Smooth muscle cell (in vitro differentiated cells): ENCODE measurements around the gene SORBS2. TPM values are rescaled to one million over a fixed set of nuclear protein-coding genes. Genes with fewer than 3 reads are reported as not detected.
"Not testable (repeated sequence)": the region's sequence is repeated elsewhere in the genome, so short reads cannot be mapped to it uniquely, and the experiment has no call there.

ENCODE experiments used
- DNase-seq: peaks from one replicate; lab custom pipeline; 2025; ENCODE audit not compliant: unreplicated experiment; lab: John Stamatoyannopoulos, UW
- H2AFZ ChIP-seq: fragments of 200-600 bp; sonication (generic); 2 replicates; pipeline ENCODE4 v1.6.0; 2016; ENCODE audit warnings: antibody characterized with exemption, low read depth, mild to moderate bottlenecking
- H3F3A ChIP-seq: fragments of 200-600 bp; sonication (generic); 2 replicates; pipeline ENCODE4 v1.6.0; 2017; ENCODE audit warnings: antibody characterized with exemption, low read depth
- H3K27ac ChIP-seq: fragments of 200-600 bp; sonication (generic); 2 replicates; pipeline ENCODE4 v1.5.1; 2016; ENCODE audit warnings: low read depth, mild to moderate bottlenecking
- H3K27me3 ChIP-seq: fragments of 200-600 bp; sonication (generic); 2 replicates; pipeline ENCODE4 v1.6.1; 2016; ENCODE audit warnings: low read depth, mild to moderate bottlenecking
- H3K36me3 ChIP-seq: fragments of 200-600 bp; sonication (generic); 2 replicates; pipeline ENCODE4 v1.5.1; 2016; ENCODE audit warnings: low read depth
- H3K4me1 ChIP-seq: fragments of 200-600 bp; sonication (generic); 2 replicates; pipeline ENCODE4 v1.5.1; 2016; ENCODE audit warnings: low read depth
- H3K4me2 ChIP-seq: fragments of 200-600 bp; sonication (generic); 2 replicates; pipeline ENCODE4 v1.6.0; 2016; ENCODE audit warnings: mild to moderate bottlenecking
- H3K4me3 ChIP-seq: fragments of 200-600 bp; sonication (generic); 2 replicates; pipeline ENCODE4 v1.5.1; 2016; ENCODE audit warnings: mild to moderate bottlenecking
- H3K79me2 ChIP-seq: fragments of 200-600 bp; sonication (generic); 2 replicates; pipeline ENCODE4 v1.6.0; 2016; ENCODE audit warnings: low read depth, mild to moderate bottlenecking
- H3K9ac ChIP-seq: fragments of 200-600 bp; sonication (generic); 2 replicates; pipeline ENCODE4 v1.6.0; 2016; ENCODE audit warnings: low read depth
- H3K9me3 ChIP-seq: fragments of 200-600 bp; sonication (generic); replicated peaks from 2 replicates; pipeline ENCODE4 v1.5.1; 2016; ENCODE audit warnings: low read depth
- H4K20me1 ChIP-seq: fragments of 200-600 bp; sonication (generic); 2 replicates; pipeline ENCODE4 v1.6.0; 2016; ENCODE audit warnings: low read depth
- CTCF ChIP-seq: fragments of 200-600 bp; sonication (generic); IDR thresholded peaks from 2 replicates; pipeline ENCODE4 v1.5.1; 2017; ENCODE audit warnings: borderline replicate concordance, mild to moderate bottlenecking, antibody characterized with exemption; ENCODE audit not compliant: insufficient read depth, poor library complexity, severe bottlenecking
- WGBS: methylation state at CpG from one replicate; pipeline ENCODE4 v1.1.7; 2016; ENCODE audit warnings: low lambda C conversion rate; 5-methylcytosine and 5-hydroxymethylcytosine counted together
- polyA plus RNA-seq: library from polyadenylated mRNA; unstranded; fragments of >200 nt; fragmentation: Nextera tagmentation; extraction: Ambion mirVana; gene quantifications from 2 replicates; pipeline ENCODE4 v1.2.1, GENCODE V29; 2016
- total RNA-seq: library from RNA; depleted of rRNA; stranded (reverse); fragments of >200 nt; gene quantifications from 2 replicates; pipeline ENCODE4 v1.2.3, GENCODE V29; 2014

SORBS2 gene
- total and polyA plus RNA-seq, 2 experiments from 2014 or later, result 9.0 to 36.6 TPM

GRCh38 chr4:185562531-185562930 lies 249.5 kb downstream of the SORBS2 start:
- Histone ChIP-seq H3K36me3 (no peaks in the 10 kb centered on the region), H3F3A (peaks cover 26% of the 10 kb centered on the region), H3K79me2 (no peaks in the 10 kb centered on the region), H3K27ac (no peak overlapping the region), H3K4me1 (peaks cover 15% of the 10 kb centered on the region), H4K20me1 (no peaks in the 10 kb centered on the region), H2AFZ (no peak overlapping the region), H3K9ac (no peak overlapping the region), H3K9me3 (no peaks in the 10 kb centered on the region), H3K4me3 (no peak overlapping the region), H3K27me3 (no peaks in the 10 kb centered on the region), H3K4me2 (no peak overlapping the region)
- WGBS, result 96% methylated on average over 3 of the region's 3 CpGs
- no peak for TF ChIP-seq CTCF
- no peak for DNase-seq

DNA sequence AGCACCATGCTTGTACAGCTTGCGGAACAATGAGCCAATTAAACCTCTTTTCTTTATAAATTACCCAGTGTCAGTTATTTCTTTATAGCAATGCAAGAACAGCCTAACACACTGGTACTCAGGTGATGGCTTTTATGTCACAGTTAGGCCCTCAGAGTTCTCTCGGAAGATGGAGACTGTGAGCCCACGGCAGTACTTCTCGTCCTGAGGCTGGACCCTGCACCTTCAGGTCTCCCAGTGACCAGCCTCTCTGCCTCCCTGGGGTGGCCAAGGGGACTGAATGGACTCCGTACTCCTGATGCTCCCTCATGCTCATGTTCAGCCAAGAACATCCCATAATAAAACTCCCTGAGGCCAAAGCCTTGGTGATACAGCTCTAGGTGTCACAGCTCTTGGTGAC lies 251.7 kb downstream of the SORBS2 start:
- Histone ChIP-seq H3K4me2 (peak overlapping the region; percentile 40), H3K27ac (peak overlapping the region; percentile 98), H4K20me1 (no peaks in the 10 kb centered on the region), H3K4me1 (peaks cover 8% of the 10 kb centered on the region), H3K27me3 (no peaks in the 10 kb centered on the region), H3F3A (peaks cover 11% of the 10 kb centered on the region), H3K9me3 (no peaks in the 10 kb centered on the region), H2AFZ (no peak overlapping the region), H3K79me2 (no peaks in the 10 kb centered on the region), H3K4me3 (no peak overlapping the region), H3K9ac (peak overlapping the region; percentile 79), H3K36me3 (no peaks in the 10 kb centered on the region)
- WGBS, result 83% methylated on average over 5 of the region's 5 CpGs
- TF ChIP-seq CTCF, result no peak
- DNase-seq, result no peak

DNA sequence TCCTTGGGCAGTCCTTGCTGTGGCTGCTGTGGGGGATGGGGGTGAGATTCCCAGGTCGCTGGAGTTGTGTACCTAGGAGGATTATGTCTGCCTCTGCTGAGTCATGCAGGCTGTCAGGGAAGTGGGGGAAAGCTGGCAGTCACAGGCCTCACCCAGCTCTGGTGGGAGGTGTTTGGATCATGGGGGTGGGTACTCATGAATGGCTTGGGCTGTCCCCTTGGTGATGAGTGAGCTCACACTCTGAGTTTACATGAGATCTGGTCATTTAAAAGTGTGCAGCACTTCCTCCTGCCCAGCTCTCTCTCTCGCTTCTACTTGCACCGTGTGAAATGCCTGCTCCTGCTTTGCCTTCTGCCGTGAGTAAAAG lies 252.1 kb downstream of the SORBS2 start:
- WGBS, result 7% methylated on average over 4 of the region's 4 CpGs
- Histone ChIP-seq H3K4me1 (peaks cover 8% of the 10 kb centered on the region), H3K27ac (peak overlapping the region; percentile 98), H2AFZ (no peak overlapping the region), H3K27me3 (no peaks in the 10 kb centered on the region), H3K9me3 (no peaks in the 10 kb centered on the region), H4K20me1 (no peaks in the 10 kb centered on the region), H3K79me2 (no peaks in the 10 kb centered on the region), H3F3A (peaks cover 6% of the 10 kb centered on the region), H3K4me2 (peak overlapping the region; percentile 71), H3K4me3 (no peak overlapping the region), H3K36me3 (no peaks in the 10 kb centered on the region), H3K9ac (peak overlapping the region; percentile 87)
- TF ChIP-seq CTCF, result no peak
- DNase-seq, result peak; percentile 31

GRCh38 chr4:185559251-185559914 lies 252.6 kb downstream of the SORBS2 start:
- not testable (repeated sequence) for H3K4me1 ChIP-seq, H3K9me3 ChIP-seq, H4K20me1 ChIP-seq, H3K4me3 ChIP-seq, H2AFZ ChIP-seq, H3K27me3 ChIP-seq, H3K36me3 ChIP-seq, DNase-seq, H3K79me2 ChIP-seq, H3F3A ChIP-seq
- H3K9ac ChIP-seq, result peak overlapping the region; percentile 87
- 62% methylated on average over 8 of the region's 8 CpGs for WGBS
- peak overlapping the region; percentile 98 for H3K27ac ChIP-seq
- H3K4me2 ChIP-seq, result peak overlapping the region; percentile 71
